GM21423 (cell line): Measurements from ENCODE around the gene BTLA.
"Not testable (repeated sequence)": the region's sequence is repeated elsewhere in the genome, so short reads cannot be mapped to it uniquely, and the experiment has no call there.

Source experiments
- ATAC-seq: cut with Tn5 transposase; IDR thresholded peaks from one replicate; pipeline ENCODE4 v1.9.1; 2021; ENCODE audit warnings: mild to moderate bottlenecking, moderate library complexity; ENCODE audit not compliant: unreplicated experiment

Gene BTLA

GRCh38 chr3:112498914-112499711 is at the start of gene BTLA:
BTLA (minus strand) TSS chr3:112499472; CDS start chr3:112499358, 114 bp downstream.
- peak; percentile 67 for ATAC-seq

GRCh38 chr3:112546216-112546759 is 47.0 kb upstream of the BTLA start:
- ATAC-seq = no peak

GRCh38 chr3:112539825-112540650 is 40.8 kb upstream of the BTLA start:
- ATAC-seq = peak; percentile 89

- ATAC-seq = no peak
These were observed 32.1 kb upstream of the BTLA start for GRCh38 chr3:112531358-112531781.

- ATAC-seq = no peak
These were observed 31.3 kb upstream of the BTLA start for GRCh38 chr3:112530573-112530972.

- ATAC-seq = not testable (repeated sequence)
These were observed 24.9 kb upstream of the BTLA start for GRCh38 chr3:112524127-112524526.

- ATAC-seq = no peak
These were observed 20.2 kb upstream of the BTLA start for GRCh38 chr3:112519424-112520001.

GRCh38 chr3:112518970-112519369 is 19.7 kb upstream of the BTLA start:
- ATAC-seq = not testable (repeated sequence)

GRCh38 chr3:112514527-112515128 is 15.4 kb upstream of the BTLA start:
- ATAC-seq = peak; percentile 99

GRCh38 chr3:112512320-112512719 is 13.0 kb upstream of the BTLA start:
- no peak for ATAC-seq

GRCh38 chr3:112508860-112509259 is 9.6 kb upstream of the BTLA start:
- no peak for ATAC-seq

- no peak for ATAC-seq
These were observed 9.0 kb upstream of the BTLA start for GRCh38 chr3:112508261-112508660.

- no peak for ATAC-seq
These were observed 6.6 kb upstream of the BTLA start for GRCh38 chr3:112505907-112506306.

GRCh38 chr3:112504123-112504522 is 4.9 kb upstream of the BTLA start:
- ATAC-seq = no peak

- no peak for ATAC-seq
These were observed 4.2 kb upstream of the BTLA start for GRCh38 chr3:112503304-112503972.

GRCh38 chr3:112500621-112501020 is 1.3 kb upstream of the BTLA start:
- ATAC-seq = no peak

- no peak for ATAC-seq
These were observed 1.2 kb downstream of the BTLA start for GRCh38 chr3:112497897-112498548.

- ATAC-seq = no peak
These were observed 2.8 kb downstream of the BTLA start for GRCh38 chr3:112496366-112497067.

- not testable (repeated sequence) for ATAC-seq
These were observed 4.9 kb downstream of the BTLA start for GRCh38 chr3:112494448-112494767.
